Right lobe of liver (tissue), 6 donors: ENCODE measurements around the gene SHISA4. TPM values are rescaled to one million over a fixed set of nuclear protein-coding genes. Genes with fewer than 3 reads are reported as not detected.

Experiments
- ATAC-seq, 4 donors: fragments of 200-7000 bp; cut with Tn5 transposase; one replicate each; pipeline ENCODE4 v1.9.1; 2020; ENCODE audit warnings: mild to moderate bottlenecking in 4 of 4, moderate library complexity in 4 of 4
- DNase-seq, 3 donors: peaks; one replicate each; pipeline ENCODE4 v3.0.0-alpha.2; 2020
- H3K27ac ChIP-seq, 3 donors: fragments of 200-600 bp; one replicate each; pipeline ENCODE4 v1.8.0; 2022
- H3K27me3 ChIP-seq, 2 donors: fragments of 200-600 bp; one replicate each; pipeline ENCODE4 v1.8.0; 2022
- H3K36me3 ChIP-seq, 4 donors: fragments of 200-600 bp; sonication (generic) in 1 of 4; one replicate each; pipeline versions ENCODE4 v1.5.1 to v1.8.0; 2017 to 2022; ENCODE audit warnings: control low read depth in 1 of 4
- H3K4me1 ChIP-seq, 4 donors: fragments of 200-600 bp; sonication (generic) in 1 of 4; one replicate each; pipeline versions ENCODE4 v1.5.1 to v1.8.0; 2017 to 2022; ENCODE audit warnings: control low read depth in 1 of 4
- H3K4me3 ChIP-seq, 3 donors: fragments of 200-600 bp; one replicate each; pipeline ENCODE4 v1.8.0; 2022
- H3K9me3 ChIP-seq, 4 donors: fragments of 200-600 bp; sonication (generic) in 1 of 4; one replicate each; pipeline versions ENCODE4 v1.5.1 to v1.8.0; 2017 to 2022; ENCODE audit warnings: control low read depth in 1 of 4
- POLR2A ChIP-seq: fragments of 450-650 bp; IDR thresholded peaks from one replicate; pipeline ENCODE4 v1.6.1; 2017; ENCODE audit warnings: antibody characterized with exemption, mild to moderate bottlenecking
- WGBS: methylation state at CpG from one replicate; pipeline ENCODE4 v1.1.6; 2018; ENCODE audit warnings: low coverage, low lambda C conversion rate; ENCODE audit not compliant: insufficient coverage; ENCODE audit errors: missing lambda C conversion rate; 5-methylcytosine and 5-hydroxymethylcytosine counted together
- intact Hi-C, 2 donors: fragments of 100-400 bp; cut with DNase I; formaldehyde crosslinking; loops; one replicate each; pipeline versions ENCODE4 v1.11.2 to v1.14.1; 2022
- total RNA-seq, 6 experiments: library from RNA; depleted of rRNA in 2 of 6; stranded (reverse); fragments of >200 nt in 2 of 6; fragmentation: NEBNext Ultra II Directional in 3 of 6; extraction: Animal tissue kit (Norgen Biotek cat#: 25700) in 3 of 6; gene quantifications; one replicate each; pipeline versions ENCODE4 v1.1.0 to v1.2.4, GENCODE V29; 2016 to 2023
- TF ChIP-seq, protein P1 (sequence below), 4 donors: fragments of 200-600 bp in 3 of 4; fragments of 450-650 bp in 1 of 4; IDR thresholded peaks; one replicate each; pipeline versions ENCODE4 v1.5.1 to v1.8.0; 2016 to 2022; ENCODE audit warnings: antibody characterized with exemption in 4 of 4, mild to moderate bottlenecking in 2 of 4
- donor health status: DM: no; HTN: yes; CAD: no.
- donor health status: DM: no; HTN: no; CAD: no.
- donor health status: DM: no; HTN: no; CAD: no.
- donor health status: DM: no; HTN: yes; CAD: no.
- donor health status: DM: no; HTN: yes; CAD: no.

SHISA4 gene
- total RNA-seq, 6 experiments from 2014 or later = 2.5 to 8.1 (median 4.8) TPM

DNA sequence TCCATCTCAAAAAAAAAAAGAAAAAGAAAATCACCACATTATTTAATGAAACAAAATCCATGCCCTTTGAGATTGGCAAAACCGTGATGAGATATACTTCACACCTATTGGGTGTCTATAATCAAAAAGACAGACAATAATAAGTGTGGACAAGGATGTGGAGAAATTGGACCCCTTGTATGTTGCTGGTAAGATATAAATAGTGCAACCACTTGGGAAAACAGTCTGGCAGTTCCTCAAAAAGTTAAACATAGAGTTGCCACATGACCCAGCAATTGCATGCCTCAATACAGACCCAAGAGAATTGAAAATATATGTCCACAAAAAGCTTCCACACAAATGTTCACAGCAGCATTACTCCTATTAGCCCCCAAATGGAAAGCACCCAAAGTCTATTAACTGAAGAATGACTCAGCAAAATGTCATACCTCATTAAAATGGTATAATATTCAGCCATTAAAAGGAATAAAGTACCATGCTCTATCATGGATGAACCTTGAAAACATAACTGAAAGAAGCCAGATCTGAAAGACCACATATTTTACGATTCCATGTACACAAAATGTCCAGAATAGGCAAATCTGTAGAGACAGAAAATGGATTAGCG, 33.4 kb downstream of the SHISA4 start:
- no peak for TF ChIP-seq POLR2A
- TF ChIP-seq, protein P1, sequence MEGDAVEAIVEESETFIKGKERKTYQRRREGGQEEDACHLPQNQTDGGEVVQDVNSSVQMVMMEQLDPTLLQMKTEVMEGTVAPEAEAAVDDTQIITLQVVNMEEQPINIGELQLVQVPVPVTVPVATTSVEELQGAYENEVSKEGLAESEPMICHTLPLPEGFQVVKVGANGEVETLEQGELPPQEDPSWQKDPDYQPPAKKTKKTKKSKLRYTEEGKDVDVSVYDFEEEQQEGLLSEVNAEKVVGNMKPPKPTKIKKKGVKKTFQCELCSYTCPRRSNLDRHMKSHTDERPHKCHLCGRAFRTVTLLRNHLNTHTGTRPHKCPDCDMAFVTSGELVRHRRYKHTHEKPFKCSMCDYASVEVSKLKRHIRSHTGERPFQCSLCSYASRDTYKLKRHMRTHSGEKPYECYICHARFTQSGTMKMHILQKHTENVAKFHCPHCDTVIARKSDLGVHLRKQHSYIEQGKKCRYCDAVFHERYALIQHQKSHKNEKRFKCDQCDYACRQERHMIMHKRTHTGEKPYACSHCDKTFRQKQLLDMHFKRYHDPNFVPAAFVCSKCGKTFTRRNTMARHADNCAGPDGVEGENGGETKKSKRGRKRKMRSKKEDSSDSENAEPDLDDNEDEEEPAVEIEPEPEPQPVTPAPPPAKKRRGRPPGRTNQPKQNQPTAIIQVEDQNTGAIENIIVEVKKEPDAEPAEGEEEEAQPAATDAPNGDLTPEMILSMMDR (IDR thresholded peaks at IDR 0.05) = no peak
- no peaks in the 10 kb centered on the region for H3K27me3 ChIP-seq
- H3K9me3 ChIP-seq = no peaks in the 10 kb centered on the region
- no peak overlapping the region for H3K4me3 ChIP-seq
- intact Hi-C loops = no loop called here
- WGBS = 76% methylated on average over 3 of the region's 3 CpGs
- ATAC-seq = no peak
- no peak overlapping the region for H3K27ac ChIP-seq
- no peaks in the 10 kb centered on the region for H3K4me1 ChIP-seq
- no peak for DNase-seq
- H3K36me3 ChIP-seq = no peaks in the 10 kb centered on the region

DNA sequence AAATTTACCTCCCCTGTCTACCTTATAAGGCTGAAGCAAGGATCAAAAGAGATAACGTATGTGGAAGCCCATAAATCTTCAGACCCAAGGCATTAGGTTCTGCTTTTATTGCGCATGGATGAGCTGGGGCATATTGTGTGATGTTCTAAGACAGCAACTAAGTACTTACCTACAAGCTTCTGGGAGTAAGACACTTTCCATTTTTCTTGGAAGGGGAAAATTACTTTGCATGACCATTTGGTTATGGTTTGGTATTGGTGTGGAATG, 36.5 kb downstream of the SHISA4 start:
- Histone ChIP-seq H3K9me3 (no peaks in the 10 kb centered on the region), H3K4me3 (no peak overlapping the region), H3K27me3 (no peaks in the 10 kb centered on the region), H3K36me3 (no peaks in the 10 kb centered on the region), H3K27ac (no peak overlapping the region), H3K4me1 (no peaks in the 10 kb centered on the region)
- intact Hi-C loops = no loop called here
- TF ChIP-seq POLR2A = no peak
- TF ChIP-seq, protein P1 (IDR thresholded peaks at IDR 0.05) = no peak
- DNase-seq (no peak), ATAC-seq (no peak)
- 67% methylated on average over 2 of the region's 2 CpGs for WGBS

DNA sequence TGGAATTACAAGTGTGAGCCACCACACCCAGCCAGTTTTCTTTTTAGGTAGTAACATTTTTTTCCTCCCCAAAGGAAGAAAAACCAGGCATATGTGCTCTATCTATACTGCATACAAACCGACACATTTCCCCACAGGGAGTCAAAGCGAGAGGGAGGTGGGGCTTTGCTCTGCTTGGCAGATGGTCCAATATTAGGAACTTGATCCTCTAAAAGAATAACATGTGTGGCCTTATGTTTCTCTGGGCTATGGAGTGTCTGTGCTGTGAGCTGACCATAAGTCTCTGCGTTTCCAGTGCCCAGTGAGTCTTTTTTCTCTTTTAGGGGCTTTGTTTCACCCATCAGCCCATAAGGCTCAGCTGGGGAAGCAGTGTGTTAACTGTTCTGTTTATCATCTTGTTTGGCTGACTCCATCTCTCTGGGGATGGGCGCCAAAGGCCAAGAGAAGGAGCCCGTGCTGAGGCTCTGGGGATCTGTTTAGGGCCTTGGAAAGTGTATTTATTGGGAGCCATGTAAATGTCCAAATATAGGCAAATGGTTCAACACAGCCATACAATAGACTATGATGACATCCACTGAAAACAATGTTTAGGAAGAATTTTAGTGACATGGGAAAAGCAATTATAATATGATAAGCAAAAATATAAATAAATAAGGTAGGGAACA, 37.4 kb downstream of the SHISA4 start:
- intact Hi-C loops = no loop called here
- ATAC-seq (no peak), DNase-seq (no peak)
- no peaks in the 10 kb centered on the region for H3K36me3 ChIP-seq
- no peaks in the 10 kb centered on the region for H3K27me3 ChIP-seq
- no peaks in the 10 kb centered on the region for H3K9me3 ChIP-seq
- no peak for TF ChIP-seq POLR2A
- TF ChIP-seq, protein P1 (IDR thresholded peaks at IDR 0.05) = no peak
- H3K27ac ChIP-seq = no peak overlapping the region
- 80% methylated on average over 5 of the region's 5 CpGs for WGBS
- no peaks in the 10 kb centered on the region for H3K4me1 ChIP-seq
- H3K4me3 ChIP-seq = no peak overlapping the region

DNA sequence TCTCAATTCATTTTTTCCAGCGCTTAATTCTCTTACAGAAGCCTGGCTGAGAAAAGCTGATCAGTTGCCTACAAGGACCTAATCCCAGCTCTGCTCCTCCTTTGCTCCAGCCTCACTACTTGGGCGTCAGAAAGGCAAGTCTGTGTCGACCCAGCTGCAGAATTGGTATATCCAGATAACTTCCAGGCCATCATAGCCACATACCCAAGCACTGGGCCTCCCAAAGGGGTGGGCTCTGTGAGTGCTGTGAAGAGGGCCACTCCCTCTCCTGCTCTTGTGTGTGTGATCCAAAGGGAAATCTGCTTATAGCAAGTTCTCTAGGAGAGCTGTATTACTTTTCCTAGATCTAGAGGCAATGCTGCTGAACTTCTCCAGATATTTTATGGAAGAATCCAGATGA, 39.6 kb downstream of the SHISA4 start:
- H3K27me3 ChIP-seq = no peaks in the 10 kb centered on the region
- intact Hi-C loops = no loop called here
- no peak for ATAC-seq
- no peaks in the 10 kb centered on the region for H3K36me3 ChIP-seq
- TF ChIP-seq POLR2A = no peak
- TF ChIP-seq, protein P1 (IDR thresholded peaks at IDR 0.05) = no peak
- H3K9me3 ChIP-seq = no peaks in the 10 kb centered on the region
- H3K4me3 ChIP-seq = no peak overlapping the region
- no peak overlapping the region for H3K27ac ChIP-seq
- 95% methylated on average over 3 of the region's 3 CpGs for WGBS
- H3K4me1 ChIP-seq = no peaks in the 10 kb centered on the region
- no peak for DNase-seq
